GM11168 (cell line): ENCODE measurements around the gene MZF1.
"Not testable (repeated sequence)": the region's sequence is repeated elsewhere in the genome, so short reads cannot be mapped to it uniquely, and the experiment has no call there.

Source experiments
- in situ Hi-C: fragments of 300-500 bp; cut with MboI; formaldehyde crosslinking; loops from one replicate; pipeline ENCODE4 v1.12.0; 2022; ENCODE audit warnings: low sequenced_read_pairs; ENCODE audit not compliant: unreplicated experiment

MZF1 gene

DNA sequence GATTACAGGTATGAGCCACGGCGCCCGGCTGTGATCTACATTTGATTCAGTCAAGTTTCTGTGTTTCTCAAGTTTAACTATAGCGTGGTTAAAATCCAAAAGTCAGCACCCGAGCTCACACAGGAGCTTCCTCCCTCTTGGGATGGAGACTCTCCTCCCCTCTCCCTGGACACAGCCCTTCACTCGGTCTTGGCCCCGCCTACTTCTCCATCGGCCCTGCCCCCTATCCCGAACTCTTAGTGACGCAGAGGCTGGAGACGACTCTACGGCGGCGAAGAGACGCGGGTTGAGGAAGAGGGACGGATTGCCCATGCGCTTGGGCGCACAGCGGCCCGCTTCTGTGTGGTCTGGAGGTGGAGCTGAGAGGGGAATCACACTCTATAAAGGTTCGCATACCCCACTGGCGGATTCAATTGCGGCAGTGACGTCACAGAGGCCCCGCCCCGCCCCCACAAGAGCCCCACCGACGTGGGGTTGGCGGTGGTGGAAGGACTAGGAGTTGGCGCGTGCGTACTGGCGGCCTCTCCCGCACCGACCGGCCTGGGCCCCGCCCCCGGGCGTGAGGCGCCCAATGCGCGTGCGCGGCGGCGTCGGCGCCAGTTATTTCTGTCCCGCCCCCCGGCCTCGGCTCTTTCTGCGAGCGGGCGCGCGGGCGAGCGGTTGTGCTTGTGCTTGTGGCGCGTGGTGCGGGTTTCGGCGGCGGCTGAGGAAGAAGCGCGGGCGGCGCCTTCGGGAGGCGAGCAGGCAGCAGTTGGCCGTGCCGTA lies 29.1 kb downstream of the MZF1 start, which contains the start of gene TRIM28:
Gene TRIM28, plus strand, starts transcription at position 239 of the 765 bp plus-strand sequence. CDS start 694 bp downstream, outside the sequence.
- in situ Hi-C loops = no loop called here

- in situ Hi-C loops = not testable (repeated sequence)
These were observed 30.3 kb downstream of the MZF1 start for GRCh38 chr19:58542641-58543372.

DNA sequence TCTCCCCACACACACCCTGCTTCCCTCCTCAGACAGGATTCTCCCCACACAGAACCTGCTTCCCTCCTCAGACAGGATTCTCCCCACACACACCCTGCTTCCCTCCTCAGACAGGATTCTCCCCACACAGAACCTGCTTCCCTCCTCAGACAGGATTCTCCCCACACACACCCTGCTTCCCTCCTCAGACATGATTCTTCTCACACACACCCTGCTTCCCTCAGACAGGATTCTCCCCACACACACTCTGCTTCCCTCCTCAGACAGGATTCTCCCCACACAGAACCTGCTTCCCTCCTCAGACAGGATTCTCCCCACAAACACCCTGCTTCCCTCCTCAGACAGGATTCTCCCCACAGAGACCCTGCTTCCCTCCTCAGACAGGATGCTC lies 34.0 kb downstream of the MZF1 start:
- in situ Hi-C loops = not testable (repeated sequence)

- in situ Hi-C loops = no loop called here
These were observed 34.6 kb downstream of the MZF1 start for GRCh38 chr19:58538257-58539168.

DNA sequence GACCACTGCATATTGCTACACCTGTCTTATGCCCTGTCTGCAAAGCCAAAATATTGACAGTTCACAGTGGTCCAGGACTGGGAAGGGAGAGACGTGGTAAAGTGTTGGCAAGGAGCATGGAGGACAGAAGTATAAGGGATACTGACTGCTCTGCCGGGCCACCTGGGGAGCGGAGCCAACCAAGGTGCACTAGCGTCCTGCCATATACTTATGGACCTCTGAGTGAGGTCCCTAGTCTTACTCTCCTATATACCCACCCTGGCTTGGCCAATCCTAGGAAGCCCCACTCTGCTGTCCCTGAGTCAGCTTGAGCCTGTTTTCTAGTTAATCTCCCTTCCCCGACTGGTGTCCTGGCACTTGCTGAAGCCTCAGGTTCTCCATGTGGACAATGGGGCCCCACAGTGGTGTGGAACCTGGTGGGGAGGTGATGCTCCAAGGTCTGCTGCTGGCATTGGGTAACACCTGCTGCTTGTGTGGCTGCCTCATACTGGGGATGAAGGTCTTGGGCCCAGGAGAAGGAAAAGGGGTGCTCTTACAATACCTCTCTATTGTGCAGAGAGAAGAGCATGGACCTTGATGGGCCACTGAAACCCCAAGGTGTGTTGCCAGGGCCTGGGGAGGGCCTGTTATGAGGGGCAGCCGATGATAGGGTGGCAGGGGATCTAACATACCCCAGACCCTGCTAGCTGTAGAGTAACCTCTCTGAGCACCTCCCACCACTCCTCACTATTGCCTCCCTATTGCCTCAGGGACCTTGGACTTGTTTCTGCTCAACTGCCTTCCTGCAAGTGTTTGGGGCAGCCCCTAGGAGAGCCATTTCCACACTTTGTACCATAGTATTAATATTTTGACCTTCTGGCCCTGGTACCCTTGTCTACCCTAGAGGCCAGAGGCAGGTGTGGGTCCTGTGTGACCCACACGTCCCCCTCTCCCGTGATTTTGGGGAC lies 36.0 kb downstream of the MZF1 start:
- in situ Hi-C loops = no loop called here

DNA sequence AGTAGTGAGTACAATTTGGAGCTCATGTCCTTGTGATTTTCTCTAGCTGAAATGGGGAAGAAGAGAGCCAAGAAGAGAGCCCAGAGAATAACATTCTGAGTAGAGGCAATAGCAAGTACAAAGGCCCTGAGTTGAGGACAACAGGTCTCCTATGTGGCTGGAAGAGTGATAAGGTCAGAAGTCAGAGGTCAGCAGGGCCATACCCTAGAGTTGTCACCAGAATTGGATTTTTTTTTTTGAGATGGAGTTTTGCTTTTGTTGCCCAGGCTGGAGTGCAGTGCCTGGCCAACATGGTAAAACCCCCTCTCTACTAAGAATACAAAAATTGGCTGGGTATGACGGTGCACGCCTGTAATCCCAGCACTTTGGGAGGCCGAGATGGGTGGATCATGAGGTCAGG lies 37.3 kb downstream of the MZF1 start:
- in situ Hi-C loops = no loop called here

GRCh38 chr19:58531034-58531840 lies 41.9 kb downstream of the MZF1 start:
- in situ Hi-C loops = no loop called here

DNA sequence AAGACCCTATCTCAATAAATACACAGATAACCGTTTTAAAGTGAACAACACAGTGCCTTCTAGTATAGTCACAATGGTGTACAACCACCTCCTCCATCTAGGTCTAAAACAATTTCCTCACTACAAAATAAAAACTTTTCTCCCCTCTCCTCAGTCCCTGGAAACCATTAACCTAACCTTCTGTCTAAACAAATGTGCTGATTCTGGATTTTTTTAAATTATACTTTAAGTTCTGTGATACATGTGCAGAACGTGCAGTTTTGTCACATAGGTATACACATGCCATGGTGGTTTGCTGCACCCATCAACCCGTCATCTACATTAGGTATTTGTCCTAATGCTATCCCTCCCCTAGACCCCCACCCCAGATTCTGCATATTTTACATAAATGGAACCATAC lies 43.7 kb downstream of the MZF1 start:
- in situ Hi-C loops = no loop called here

- in situ Hi-C loops = no loop called here
These were observed 50.4 kb downstream of the MZF1 start for GRCh38 chr19:58522709-58523108.

GRCh38 chr19:58521651-58522050 lies 51.5 kb downstream of the MZF1 start:
- in situ Hi-C loops = no loop called here

DNA sequence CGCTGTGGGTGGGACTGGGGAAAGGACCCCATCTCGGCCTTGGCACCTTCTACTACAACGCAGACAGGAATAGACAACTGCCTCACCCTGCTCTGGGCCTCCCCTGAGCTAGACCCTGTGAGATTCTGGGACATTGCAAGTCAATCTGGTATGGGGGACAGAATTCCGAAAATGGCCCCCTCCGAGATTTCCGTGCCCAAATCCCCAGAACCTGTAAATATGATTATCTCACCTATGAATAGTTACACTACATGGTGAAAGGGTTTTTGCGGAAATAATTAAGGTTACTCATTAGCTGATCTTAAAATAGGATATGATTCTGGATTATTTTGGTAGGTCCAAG lies 52.9 kb downstream of the MZF1 start:
- in situ Hi-C loops = no loop called here

DNA sequence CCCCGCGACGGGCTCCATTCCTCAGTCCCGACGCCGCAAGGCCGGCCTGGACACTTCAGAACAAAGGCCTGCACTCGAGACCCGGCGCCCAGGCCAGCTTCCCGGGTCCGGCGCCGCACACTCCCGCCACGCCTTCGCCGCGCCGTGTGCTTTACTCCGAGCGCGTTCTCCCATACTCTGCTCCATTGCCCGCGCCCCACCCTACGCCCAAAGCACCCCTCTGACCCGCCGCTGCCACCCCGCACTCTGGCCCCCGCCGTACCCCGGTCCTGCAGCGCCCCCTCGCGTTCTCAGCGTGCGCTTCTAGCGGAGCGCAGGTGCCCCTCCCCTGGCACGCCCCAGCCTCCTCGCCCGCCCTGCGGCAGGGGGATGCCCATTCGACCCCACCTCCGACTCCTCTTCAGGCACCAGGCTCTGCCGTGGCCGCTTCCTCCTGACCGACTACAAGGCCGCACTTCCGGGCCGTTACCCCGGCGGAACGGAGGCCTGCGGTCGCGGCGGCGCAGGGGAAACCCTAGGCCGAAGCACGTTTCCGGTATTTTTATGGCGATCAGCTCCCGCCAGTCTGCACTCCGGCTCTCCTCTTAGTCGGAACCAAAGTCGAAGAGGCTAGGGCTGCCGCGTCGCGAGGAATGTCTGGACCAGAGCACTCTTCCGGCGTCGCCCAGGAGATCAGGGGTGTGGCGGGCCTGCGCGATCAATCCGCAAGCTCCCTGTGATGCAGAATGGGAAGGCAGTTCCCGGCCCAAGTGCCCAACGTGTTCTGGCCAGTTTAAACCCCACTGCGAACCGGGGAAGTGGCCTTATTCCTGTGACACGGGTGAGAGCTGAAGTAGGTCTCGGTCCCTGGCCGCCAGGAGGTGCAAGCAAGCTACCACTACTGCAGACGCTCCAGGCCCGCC lies 53.5 kb downstream of the MZF1 start, which contains the start of gene ZBTB45:
Gene ZBTB45, minus strand, starts transcription at position 456 of the 902 bp plus-strand sequence. CDS start 2,137 bp downstream, outside the sequence.
- in situ Hi-C loops = no loop called here

- in situ Hi-C loops = no loop called here
These were observed 54.1 kb downstream of the MZF1 start for GRCh38 chr19:58519087-58519354.

GRCh38 chr19:58518256-58519086 lies 54.7 kb downstream of the MZF1 start:
- in situ Hi-C loops = no loop called here

DNA sequence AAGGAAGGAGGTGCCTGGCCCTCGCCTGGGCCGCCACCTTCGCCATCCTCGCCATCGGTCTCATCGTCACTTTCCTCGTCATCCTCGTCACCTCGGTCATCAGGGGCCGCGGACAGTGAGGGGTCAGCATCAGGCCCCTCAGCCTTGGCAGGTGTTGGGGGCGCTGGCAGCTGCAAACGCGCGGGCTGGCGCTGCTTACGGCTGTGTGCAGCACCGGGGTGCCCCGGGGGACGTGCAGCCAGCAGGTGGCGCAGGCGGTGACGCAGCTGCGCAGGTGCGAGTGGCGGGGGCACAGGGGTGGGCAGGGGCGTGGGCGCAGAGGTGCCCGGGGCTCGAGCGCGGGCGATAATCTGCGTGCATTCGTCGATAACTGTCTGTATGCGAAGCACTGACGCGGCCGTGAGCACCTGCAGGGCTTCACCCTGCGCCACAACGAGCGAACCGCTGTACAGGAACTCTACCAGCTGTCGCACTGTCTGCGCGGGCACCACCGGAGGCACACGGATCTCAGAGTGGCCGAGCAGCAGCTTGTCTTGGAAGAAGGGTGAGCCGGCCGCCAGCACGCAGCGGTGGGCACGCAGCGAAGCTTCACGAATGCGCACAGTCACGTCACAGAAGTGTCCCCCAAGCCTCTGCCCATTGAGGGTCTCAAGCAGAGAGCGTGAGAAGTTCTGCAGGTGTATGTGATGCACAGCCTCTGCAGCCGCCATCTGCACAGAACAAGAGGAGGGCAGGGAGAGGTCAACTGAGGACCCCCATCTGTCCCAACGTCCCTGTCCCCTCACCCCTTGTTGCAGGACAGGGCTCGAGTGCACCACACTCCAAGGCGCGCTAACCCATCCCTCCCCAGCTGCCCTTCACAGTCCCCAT lies 55.9 kb downstream of the MZF1 start:
- in situ Hi-C loops = no loop called here

DNA sequence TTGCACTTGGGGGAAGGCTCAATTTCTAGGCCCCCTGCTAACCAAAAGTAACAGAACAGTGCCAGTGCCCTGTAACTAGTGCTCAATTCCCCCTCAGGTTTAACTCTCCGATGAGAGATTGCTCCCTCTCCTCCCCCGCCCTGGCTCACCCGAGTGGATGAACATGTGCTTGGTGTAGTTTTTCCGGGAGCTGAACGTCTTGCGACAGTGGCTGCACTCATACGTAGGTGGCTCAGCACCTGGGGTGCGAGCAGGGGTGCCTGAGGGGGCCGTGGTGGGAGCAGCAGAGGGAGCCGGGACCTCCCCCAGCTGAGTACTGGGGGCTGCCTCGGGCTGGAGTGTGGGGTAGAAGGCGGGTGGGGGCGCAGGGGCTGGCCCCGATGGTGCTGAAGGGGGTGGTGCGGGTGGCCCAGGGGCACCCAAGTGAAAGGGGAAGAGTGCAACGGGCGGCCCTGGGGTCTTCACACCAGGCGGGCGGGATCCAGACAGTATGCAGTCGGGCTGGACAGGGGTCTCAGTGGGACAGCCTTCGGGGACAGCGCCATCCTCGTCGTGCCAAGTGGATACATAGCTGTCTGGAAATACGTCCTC lies 56.8 kb downstream of the MZF1 start:
- in situ Hi-C loops = no loop called here
